ENCODE results near the gene PPP1R14B. TPM values are rescaled to one million over a fixed set of nuclear protein-coding genes. Genes with fewer than 3 reads are reported as not detected.
A peak's percentile ranks its signal among the peaks of the same experiment; 100 is the strongest.

PPP1R14B gene
- total and polyA plus RNA-seq, 2 of the 13 experiments (the other 11 are each of a cell fraction or from before 2014, with no cell fraction given), result 110 to 148 TPM

GRCh38 chr11:64224891-64225607, 21.7 kb downstream of the PPP1R14B start (continued):
- TF ChIP-seq MTERF4 (CRISPR knock-in tag; IDR thresholded peaks at IDR 0.05) (peak; percentile 41; the same call in 1 of the 2 replicates), E2F1 (CRISPR knock-in tag; IDR thresholded peaks at IDR 0.05) (no peak), SOX6 (IDR thresholded peaks at IDR 0.05) (no peak), SOX6 (CRISPR knock-in tag; IDR thresholded peaks at IDR 0.05) (no peak), HES4 (CRISPR knock-in tag; IDR thresholded peaks at IDR 0.05; ENCODE audit: borderline replicate concordance) (0 out of 2 replicates have a peak, but pooled peaks have one; percentile 38), ZBTB8A (CRISPR knock-in tag; IDR thresholded peaks at IDR 0.05; ENCODE audit: borderline replicate concordance, low read depth) (no peak), SMAD9 (CRISPR knock-in tag; IDR thresholded peaks at IDR 0.05) (no peak), SUZ12 (IDR thresholded peaks at IDR 0.05; ENCODE audit: low read depth, low read length) (no peak), ATF7-NPFF (CRISPR knock-in tag; IDR thresholded peaks at IDR 0.05; ENCODE audit: low read depth) (no peak), REXO4 (CRISPR knock-in tag; IDR thresholded peaks at IDR 0.05; ENCODE audit: borderline replicate concordance) (no peak), ZNF616 (CRISPR knock-in tag; IDR thresholded peaks at IDR 0.05; ENCODE audit: low read depth) (0 out of 2 replicates have a peak, but pooled peaks have one; percentile 39), ZSCAN31 (CRISPR knock-in tag; IDR thresholded peaks at IDR 0.05; ENCODE audit: low read depth) (no peak), KDM3A (CRISPR knock-in tag; IDR thresholded peaks at IDR 0.05; ENCODE audit: low read depth) (no peak), HOMEZ (CRISPR knock-in tag; IDR thresholded peaks at IDR 0.05; ENCODE audit: low read depth) (no peak)

All from HepG2 (cell line).